OCI-LY7 (cell line): ENCODE results near the gene DNAH9.

Experiments used
- EZH2phosphoT487 ChIP-seq: fragments of 200-600 bp; sonication (generic); IDR thresholded peaks from 2 replicates; pipeline ENCODE4 v1.6.1; 2018; ENCODE audit warnings: low read depth, borderline replicate concordance, mild to moderate bottlenecking, mixed run types, antibody characterized with exemption, low read length, moderate library complexity, mixed read lengths
- TF ChIP-seq, protein P1 (sequence below): fragments of 200-600 bp; sonication (generic); conservative IDR thresholded peaks from 2 replicates; pipeline ENCODE4 v1.5.1; 2014; ENCODE audit warnings: mild to moderate bottlenecking, antibody characterized with exemption, low read length, moderate library complexity, mixed read lengths

DNA sequence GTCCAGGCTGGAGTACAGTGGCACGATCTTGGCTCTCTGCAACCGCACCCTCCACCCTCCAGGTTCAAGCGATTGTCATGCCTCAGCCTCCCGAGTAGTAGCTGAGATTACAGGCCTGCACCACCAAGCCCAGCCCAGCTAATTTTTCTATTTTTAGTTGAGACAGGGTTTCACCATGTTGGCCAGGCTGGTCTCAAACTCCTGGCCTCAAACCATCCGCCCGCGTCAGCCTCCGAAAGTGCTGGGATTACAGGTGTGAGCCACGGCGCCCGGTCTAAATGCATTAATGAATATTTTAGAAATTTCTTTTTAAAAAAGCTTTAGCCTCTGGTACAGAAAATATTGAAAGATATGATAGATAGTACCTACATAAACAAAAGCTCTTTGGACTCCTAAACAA is 95.0 kb downstream of the DNAH9 start:
- TF ChIP-seq, protein P1, sequence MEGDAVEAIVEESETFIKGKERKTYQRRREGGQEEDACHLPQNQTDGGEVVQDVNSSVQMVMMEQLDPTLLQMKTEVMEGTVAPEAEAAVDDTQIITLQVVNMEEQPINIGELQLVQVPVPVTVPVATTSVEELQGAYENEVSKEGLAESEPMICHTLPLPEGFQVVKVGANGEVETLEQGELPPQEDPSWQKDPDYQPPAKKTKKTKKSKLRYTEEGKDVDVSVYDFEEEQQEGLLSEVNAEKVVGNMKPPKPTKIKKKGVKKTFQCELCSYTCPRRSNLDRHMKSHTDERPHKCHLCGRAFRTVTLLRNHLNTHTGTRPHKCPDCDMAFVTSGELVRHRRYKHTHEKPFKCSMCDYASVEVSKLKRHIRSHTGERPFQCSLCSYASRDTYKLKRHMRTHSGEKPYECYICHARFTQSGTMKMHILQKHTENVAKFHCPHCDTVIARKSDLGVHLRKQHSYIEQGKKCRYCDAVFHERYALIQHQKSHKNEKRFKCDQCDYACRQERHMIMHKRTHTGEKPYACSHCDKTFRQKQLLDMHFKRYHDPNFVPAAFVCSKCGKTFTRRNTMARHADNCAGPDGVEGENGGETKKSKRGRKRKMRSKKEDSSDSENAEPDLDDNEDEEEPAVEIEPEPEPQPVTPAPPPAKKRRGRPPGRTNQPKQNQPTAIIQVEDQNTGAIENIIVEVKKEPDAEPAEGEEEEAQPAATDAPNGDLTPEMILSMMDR, result no peak
- TF ChIP-seq EZH2phosphoT487, result no peak
